Measurements from ENCODE around the gene ECT2.
"Not testable (repeated sequence)": the region's sequence is repeated elsewhere in the genome, so short reads cannot be mapped to it uniquely, and the experiment has no call there.

ECT2 gene

GRCh38 chr3:172739462-172739861 is 11.1 kb upstream of the ECT2 start:
- DNase-seq (ENCODE audit: low read depth), result no peak

- DNase-seq (ENCODE audit: low read depth), result no peak
Measured at GRCh38 chr3:172746475-172746874, 4.1 kb upstream of the ECT2 start.

- no peak for DNase-seq (ENCODE audit: low read depth)
Measured at GRCh38 chr3:172749230-172749965, 1.1 kb upstream of the ECT2 start.

- DNase-seq (ENCODE audit: low read depth), result no peak
Measured at GRCh38 chr3:172750069-172750367, 508 bp upstream of the ECT2 start.

GRCh38 chr3:172751175-172751704 is 714 bp downstream of the ECT2 start:
- no peak for DNase-seq (ENCODE audit: low read depth)

GRCh38 chr3:172752651-172753050 is 2.1 kb downstream of the ECT2 start:
- no peak for DNase-seq (ENCODE audit: low read depth)

- DNase-seq (ENCODE audit: low read depth), result no peak
Measured at GRCh38 chr3:172753125-172753524, 2.6 kb downstream of the ECT2 start.

- DNase-seq (ENCODE audit: low read depth), result not testable (repeated sequence)
Measured at GRCh38 chr3:172760416-172760815, 9.9 kb downstream of the ECT2 start.

- no peak for DNase-seq (ENCODE audit: low read depth)
Measured at GRCh38 chr3:172766241-172766640, 15.7 kb downstream of the ECT2 start.

GRCh38 chr3:172766718-172767405 is 16.3 kb downstream of the ECT2 start:
- no peak for DNase-seq (ENCODE audit: low read depth)

GRCh38 chr3:172770382-172770781 is 19.9 kb downstream of the ECT2 start:
- DNase-seq (ENCODE audit: low read depth), result no peak

- DNase-seq (ENCODE audit: low read depth), result no peak
Measured at GRCh38 chr3:172771672-172772071, 21.1 kb downstream of the ECT2 start.

GRCh38 chr3:172776049-172776717 is 25.7 kb downstream of the ECT2 start:
- DNase-seq (ENCODE audit: low read depth), result no peak

- no peak for DNase-seq (ENCODE audit: low read depth)
Measured at GRCh38 chr3:172777901-172778300, 27.4 kb downstream of the ECT2 start.

- no peak for DNase-seq (ENCODE audit: low read depth)
Measured at GRCh38 chr3:172782235-172782634, 31.7 kb downstream of the ECT2 start.

GRCh38 chr3:172786036-172786435 is 35.5 kb downstream of the ECT2 start:
- DNase-seq (ENCODE audit: low read depth), result no peak

GRCh38 chr3:172787019-172787418 is 36.5 kb downstream of the ECT2 start:
- DNase-seq (ENCODE audit: low read depth), result no peak

- no peak for DNase-seq (ENCODE audit: low read depth)
Measured at GRCh38 chr3:172787746-172788145, 37.2 kb downstream of the ECT2 start.

GRCh38 chr3:172799246-172799645 is 48.7 kb downstream of the ECT2 start:
- no peak for DNase-seq (ENCODE audit: low read depth)

- no peak for DNase-seq (ENCODE audit: low read depth)
Measured at GRCh38 chr3:172800156-172800555, 49.6 kb downstream of the ECT2 start.

- no peak for DNase-seq (ENCODE audit: low read depth)
Measured at GRCh38 chr3:172803489-172803888, 53.0 kb downstream of the ECT2 start.

- no peak for DNase-seq (ENCODE audit: low read depth)
Measured at GRCh38 chr3:172804323-172804722, 53.8 kb downstream of the ECT2 start.

- no peak for DNase-seq (ENCODE audit: low read depth)
Measured at GRCh38 chr3:172808969-172809546, 58.5 kb downstream of the ECT2 start.
